GM12872 (cell line): ENCODE results near the gene TSR3.

Source experiments
- TF ChIP-seq, protein P1 (sequence below): IDR thresholded peaks from 3 replicates; pipeline ENCODE4 v1.5.1; 2011; ENCODE audit warnings: low read depth, mild to moderate bottlenecking, low read length, moderate library complexity; ENCODE audit not compliant: insufficient read depth

TSR3 gene

DNA sequence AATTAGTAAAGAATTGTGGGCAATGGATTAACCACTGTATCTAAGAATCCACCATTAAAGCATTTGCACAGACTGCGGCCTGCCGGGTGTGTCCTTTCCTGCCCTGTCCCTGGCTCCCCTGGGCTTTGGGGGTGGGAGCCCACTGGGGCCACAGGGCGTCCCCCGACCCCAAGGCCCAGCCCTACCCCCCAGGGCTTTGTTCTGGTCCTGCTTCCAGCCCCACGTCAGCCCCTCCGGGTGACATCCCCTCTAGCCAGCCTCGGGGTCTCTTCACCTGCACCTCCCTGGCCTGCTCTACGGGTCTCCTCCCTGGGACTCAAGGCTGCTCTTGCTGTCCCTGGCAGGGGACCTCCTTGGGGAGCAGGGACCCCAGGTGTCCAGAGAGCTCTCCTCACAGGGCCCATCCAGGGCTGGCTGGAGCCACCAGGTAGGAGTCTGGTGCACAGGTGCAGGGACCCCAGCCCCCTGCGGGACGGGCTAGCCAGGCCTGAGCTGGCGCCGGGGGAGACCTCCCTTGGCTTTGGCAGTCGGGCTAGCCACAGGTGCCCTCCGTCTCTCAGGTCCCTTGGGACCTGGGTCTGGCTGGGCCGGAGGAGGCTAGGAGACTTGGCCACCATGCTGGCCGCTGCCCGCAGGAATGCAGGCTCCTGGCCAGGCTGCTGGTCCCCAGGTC, 24.6 kb downstream of the TSR3 start:
- TF ChIP-seq, protein P1, sequence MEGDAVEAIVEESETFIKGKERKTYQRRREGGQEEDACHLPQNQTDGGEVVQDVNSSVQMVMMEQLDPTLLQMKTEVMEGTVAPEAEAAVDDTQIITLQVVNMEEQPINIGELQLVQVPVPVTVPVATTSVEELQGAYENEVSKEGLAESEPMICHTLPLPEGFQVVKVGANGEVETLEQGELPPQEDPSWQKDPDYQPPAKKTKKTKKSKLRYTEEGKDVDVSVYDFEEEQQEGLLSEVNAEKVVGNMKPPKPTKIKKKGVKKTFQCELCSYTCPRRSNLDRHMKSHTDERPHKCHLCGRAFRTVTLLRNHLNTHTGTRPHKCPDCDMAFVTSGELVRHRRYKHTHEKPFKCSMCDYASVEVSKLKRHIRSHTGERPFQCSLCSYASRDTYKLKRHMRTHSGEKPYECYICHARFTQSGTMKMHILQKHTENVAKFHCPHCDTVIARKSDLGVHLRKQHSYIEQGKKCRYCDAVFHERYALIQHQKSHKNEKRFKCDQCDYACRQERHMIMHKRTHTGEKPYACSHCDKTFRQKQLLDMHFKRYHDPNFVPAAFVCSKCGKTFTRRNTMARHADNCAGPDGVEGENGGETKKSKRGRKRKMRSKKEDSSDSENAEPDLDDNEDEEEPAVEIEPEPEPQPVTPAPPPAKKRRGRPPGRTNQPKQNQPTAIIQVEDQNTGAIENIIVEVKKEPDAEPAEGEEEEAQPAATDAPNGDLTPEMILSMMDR, result no peak

DNA sequence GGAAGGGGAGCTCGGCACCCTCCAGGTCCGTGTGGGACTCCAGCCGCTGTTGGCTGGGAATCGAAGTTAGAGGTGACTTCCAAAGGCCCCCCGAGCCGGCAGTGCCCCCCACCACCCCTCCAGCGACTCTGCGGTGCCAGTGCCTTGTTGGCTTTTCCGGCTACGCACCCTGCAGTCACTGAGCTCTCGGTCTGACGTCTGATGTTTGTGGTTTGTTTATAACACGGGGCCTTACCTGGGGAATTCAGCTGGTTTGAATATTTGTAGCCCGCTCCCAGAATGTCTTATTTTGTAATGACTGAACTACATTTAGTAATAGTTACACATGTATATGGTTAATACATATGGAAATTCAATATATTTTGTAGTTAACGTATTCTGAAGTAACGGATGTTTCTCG, 25.3 kb downstream of the TSR3 start:
- TF ChIP-seq, protein P1, result no peak

DNA sequence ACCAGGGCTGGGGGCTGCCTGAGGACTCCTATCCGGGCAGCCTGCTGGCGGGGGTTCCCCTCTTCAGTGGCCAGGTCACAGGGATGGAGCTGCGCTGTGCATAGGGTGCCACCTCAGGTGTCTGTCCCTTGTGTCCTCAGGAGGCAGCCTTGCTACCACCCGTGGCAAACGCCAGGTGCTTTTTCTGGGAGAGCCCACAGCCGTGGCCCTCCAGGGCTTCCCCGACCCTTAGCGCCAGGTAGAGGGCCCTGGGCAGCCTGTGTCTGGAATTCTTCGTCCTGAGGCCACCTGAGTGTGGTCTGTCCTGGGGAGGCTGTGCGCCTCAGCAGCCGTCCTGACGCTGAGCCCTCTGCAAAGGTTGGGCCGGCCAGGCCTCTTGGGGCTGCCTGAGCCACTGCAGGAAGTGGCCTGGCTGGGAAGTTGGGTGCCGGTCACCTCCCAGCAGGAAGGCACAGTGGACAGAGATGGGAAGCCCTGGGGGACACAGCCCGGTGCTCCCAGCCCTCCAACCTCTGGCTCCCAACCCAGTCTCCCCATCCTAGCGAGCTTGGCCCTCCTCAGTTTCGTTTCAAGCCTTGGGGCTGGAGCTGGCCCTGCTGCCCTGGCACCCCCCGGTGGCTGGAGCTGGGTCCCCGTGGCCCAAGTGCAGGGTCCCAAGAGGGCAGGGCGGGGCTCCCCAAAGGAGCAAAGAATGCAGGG, 25.9 kb downstream of the TSR3 start:
- TF ChIP-seq, protein P1, result no peak

DNA sequence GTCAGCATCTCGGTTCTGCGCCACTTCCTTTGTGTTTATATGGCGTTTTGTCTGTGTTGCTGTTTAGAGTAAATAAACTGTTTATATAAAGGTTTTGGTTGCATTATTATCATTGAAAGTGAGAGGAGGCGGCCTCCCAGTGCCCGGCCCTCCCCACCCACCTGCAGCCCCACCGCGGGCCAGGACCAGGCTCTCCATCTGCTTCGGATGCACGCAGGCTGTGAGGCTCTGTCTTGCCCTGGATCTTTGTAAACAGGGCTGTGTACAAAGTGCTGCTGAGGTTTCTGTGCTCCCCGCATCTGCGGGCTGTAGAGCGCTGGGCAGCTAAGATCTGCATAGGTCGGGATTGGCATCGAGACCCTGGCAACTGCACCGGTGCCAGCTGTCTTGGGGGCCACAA, 26.4 kb downstream of the TSR3 start:
- TF ChIP-seq, protein P1, result no peak

DNA sequence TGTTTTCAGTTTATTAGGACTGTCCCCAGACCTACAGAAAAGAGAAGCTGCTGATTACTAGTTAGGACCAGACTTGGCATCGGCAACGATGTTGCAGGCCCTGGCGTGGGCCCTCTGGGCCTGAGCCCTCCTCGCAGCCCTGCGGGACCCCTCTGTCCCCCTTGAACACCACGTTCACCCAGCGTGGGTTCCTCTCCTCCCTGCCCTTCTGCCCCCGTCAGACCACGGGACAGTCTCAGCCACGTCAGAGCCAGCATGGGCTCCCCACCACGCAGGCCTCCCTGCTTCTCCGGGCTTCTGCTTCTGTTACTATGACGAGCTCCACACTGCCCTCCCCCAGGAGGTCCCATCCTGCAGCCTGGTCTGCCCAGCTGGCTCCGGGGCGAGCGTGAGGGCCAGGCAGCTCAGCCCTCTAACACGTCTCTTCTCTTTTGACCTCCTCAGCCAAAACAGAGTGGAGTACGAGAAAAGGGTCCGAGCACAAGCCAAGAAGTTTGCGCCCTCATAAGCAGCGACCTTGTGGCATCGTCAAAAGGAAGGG, 27.3 kb downstream of the TSR3 start:
- TF ChIP-seq, protein P1, result no peak

DNA sequence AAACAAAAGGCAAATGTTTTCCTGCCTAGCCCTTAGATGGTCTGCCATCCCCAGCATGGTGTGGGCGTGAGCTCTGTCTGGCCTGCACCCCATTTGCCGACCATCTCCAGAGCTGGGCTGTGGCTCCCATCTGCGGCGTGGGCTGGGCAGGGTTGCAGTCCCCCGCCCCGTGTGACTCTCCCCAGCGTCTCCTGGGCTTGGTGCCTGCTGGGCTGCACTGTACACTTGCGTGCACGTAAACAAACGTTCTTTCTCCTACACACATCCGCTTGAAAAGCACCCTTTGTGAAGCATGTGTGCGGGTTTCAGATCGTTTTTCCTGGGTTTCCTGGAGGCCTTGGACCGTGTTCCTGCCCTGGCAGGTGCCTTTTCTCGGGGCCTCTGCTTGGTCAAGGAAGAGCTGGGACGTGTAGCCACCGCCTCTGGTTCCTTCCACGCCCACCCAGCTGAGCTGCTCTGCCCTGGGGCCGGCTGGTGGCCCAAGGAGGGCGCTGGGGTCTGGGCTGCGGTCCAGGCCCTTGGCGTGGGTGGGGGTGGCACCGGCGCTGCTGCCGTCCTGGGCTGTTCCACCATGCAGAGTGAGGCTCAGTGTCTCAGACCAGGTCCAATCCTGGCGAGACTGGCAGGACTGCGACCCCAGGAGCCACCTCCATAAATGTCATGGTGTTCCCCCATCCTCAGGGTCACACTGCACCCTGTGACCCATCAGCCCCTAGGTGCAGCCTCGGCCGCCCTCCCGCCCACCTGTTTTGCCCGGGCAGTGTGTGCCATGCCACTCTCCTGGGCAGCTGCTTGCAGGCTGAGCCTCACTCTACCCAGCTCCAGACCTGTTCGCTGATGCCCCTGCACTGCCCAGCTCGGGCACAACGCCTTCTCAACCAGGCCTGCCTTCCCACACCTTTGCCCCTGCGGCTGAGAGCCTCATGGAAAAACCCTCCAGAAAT, 28.1 kb downstream of the TSR3 start:
- TF ChIP-seq, protein P1, result no peak

DNA sequence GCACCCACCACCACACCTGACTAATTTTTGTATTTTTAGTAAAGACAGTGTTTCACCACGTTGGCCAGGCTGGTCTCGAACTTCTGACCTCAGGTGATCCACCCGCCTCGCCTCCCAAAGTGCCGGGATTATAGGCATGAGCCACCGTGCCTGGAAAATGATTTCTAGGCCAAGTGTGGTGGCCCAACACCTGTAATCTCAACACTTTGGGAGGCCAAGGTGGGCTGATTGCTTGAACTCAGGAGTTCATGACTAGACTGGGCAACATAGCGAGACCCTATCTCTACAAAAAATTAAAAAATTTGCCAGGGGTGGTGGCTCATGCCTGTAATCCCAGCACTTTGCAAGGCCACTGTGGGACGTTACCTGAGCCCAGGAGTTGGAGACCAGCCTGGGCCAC, 29.3 kb downstream of the TSR3 start:
- TF ChIP-seq, protein P1, result no peak
